ENCODE measurements around the gene CTDSPL. TPM values are rescaled to one million over a fixed set of nuclear protein-coding genes. Genes with fewer than 3 reads are reported as not detected.

CTDSPL gene
- total and polyA plus RNA-seq, 2 of the 13 experiments (the other 11 are each of a cell fraction or from before 2014, with no cell fraction given): 26.1 to 142 TPM

GRCh38 chr3:37995652-37996641, 134.3 kb downstream of the CTDSPL start (continued):
- TF ChIP-seq, protein P1, sequence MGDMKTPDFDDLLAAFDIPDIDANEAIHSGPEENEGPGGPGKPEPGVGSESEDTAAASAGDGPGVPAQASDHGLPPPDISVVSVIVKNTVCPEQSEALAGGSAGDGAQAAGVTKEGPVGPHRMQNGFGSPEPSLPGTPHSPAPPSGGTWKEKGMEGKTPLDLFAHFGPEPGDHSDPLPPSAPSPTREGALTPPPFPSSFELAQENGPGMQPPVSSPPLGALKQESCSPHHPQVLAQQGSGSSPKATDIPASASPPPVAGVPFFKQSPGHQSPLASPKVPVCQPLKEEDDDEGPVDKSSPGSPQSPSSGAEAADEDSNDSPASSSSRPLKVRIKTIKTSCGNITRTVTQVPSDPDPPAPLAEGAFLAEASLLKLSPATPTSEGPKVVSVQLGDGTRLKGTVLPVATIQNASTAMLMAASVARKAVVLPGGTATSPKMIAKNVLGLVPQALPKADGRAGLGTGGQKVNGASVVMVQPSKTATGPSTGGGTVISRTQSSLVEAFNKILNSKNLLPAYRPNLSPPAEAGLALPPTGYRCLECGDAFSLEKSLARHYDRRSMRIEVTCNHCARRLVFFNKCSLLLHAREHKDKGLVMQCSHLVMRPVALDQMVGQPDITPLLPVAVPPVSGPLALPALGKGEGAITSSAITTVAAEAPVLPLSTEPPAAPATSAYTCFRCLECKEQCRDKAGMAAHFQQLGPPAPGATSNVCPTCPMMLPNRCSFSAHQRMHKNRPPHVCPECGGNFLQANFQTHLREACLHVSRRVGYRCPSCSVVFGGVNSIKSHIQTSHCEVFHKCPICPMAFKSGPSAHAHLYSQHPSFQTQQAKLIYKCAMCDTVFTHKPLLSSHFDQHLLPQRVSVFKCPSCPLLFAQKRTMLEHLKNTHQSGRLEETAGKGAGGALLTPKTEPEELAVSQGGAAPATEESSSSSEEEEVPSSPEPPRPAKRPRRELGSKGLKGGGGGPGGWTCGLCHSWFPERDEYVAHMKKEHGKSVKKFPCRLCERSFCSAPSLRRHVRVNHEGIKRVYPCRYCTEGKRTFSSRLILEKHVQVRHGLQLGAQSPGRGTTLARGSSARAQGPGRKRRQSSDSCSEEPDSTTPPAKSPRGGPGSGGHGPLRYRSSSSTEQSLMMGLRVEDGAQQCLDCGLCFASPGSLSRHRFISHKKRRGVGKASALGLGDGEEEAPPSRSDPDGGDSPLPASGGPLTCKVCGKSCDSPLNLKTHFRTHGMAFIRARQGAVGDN (CRISPR knock-in tag; IDR thresholded peaks at IDR 0.05): peak; percentile 71
- peak; percentile 73 for TF ChIP-seq ZFX (CRISPR knock-in tag; IDR thresholded peaks at IDR 0.05; ENCODE audit: low read depth)
- peak; percentile 73; the same call in 1 of the 2 replicates for TF ChIP-seq TCF7 (IDR thresholded peaks at IDR 0.05; ENCODE audit: low read depth)
- TF ChIP-seq, protein P2, sequence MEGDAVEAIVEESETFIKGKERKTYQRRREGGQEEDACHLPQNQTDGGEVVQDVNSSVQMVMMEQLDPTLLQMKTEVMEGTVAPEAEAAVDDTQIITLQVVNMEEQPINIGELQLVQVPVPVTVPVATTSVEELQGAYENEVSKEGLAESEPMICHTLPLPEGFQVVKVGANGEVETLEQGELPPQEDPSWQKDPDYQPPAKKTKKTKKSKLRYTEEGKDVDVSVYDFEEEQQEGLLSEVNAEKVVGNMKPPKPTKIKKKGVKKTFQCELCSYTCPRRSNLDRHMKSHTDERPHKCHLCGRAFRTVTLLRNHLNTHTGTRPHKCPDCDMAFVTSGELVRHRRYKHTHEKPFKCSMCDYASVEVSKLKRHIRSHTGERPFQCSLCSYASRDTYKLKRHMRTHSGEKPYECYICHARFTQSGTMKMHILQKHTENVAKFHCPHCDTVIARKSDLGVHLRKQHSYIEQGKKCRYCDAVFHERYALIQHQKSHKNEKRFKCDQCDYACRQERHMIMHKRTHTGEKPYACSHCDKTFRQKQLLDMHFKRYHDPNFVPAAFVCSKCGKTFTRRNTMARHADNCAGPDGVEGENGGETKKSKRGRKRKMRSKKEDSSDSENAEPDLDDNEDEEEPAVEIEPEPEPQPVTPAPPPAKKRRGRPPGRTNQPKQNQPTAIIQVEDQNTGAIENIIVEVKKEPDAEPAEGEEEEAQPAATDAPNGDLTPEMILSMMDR (CRISPR knock-in tag; IDR thresholded peaks at IDR 0.05): peak; percentile 38; the same call in 1 of the 2 replicates
- TF ChIP-seq SP5 (CRISPR knock-in tag; IDR thresholded peaks at IDR 0.05; ENCODE audit: borderline replicate concordance, low read depth): peak; percentile 23; the same call in 1 of the 2 replicates
- TF ChIP-seq, protein P3, sequence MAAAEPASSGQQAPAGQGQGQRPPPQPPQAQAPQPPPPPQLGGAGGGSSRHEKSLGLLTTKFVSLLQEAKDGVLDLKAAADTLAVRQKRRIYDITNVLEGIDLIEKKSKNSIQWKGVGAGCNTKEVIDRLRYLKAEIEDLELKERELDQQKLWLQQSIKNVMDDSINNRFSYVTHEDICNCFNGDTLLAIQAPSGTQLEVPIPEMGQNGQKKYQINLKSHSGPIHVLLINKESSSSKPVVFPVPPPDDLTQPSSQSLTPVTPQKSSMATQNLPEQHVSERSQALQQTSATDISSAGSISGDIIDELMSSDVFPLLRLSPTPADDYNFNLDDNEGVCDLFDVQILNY (CRISPR knock-in tag; conservative IDR thresholded peaks at IDR 0.05): no peak
- TF ChIP-seq NR2F2 (IDR thresholded peaks at IDR 0.05; ENCODE audit: borderline replicate concordance, low read depth): peak; percentile 62
- no peak for TF ChIP-seq ZNF180 (CRISPR knock-in tag; IDR thresholded peaks at IDR 0.05; ENCODE audit: borderline replicate concordance, low read depth)
- TF ChIP-seq SOX5 (CRISPR knock-in tag; IDR thresholded peaks at IDR 0.05; ENCODE audit: borderline replicate concordance): peak; percentile 61
- peak; percentile 29; the same call in 1 of the 2 replicates for TF ChIP-seq ELF3 (CRISPR knock-in tag; IDR thresholded peaks at IDR 0.05)
- TF ChIP-seq HDAC2 (CRISPR knock-in tag; IDR thresholded peaks at IDR 0.05): peak; percentile 39; the same call in 1 of the 2 replicates
- peak; percentile 30; the same call in 1 of the 2 replicates for TF ChIP-seq ETV5 (CRISPR knock-in tag; IDR thresholded peaks at IDR 0.05; ENCODE audit: borderline replicate concordance)
- TF ChIP-seq, protein P4, sequence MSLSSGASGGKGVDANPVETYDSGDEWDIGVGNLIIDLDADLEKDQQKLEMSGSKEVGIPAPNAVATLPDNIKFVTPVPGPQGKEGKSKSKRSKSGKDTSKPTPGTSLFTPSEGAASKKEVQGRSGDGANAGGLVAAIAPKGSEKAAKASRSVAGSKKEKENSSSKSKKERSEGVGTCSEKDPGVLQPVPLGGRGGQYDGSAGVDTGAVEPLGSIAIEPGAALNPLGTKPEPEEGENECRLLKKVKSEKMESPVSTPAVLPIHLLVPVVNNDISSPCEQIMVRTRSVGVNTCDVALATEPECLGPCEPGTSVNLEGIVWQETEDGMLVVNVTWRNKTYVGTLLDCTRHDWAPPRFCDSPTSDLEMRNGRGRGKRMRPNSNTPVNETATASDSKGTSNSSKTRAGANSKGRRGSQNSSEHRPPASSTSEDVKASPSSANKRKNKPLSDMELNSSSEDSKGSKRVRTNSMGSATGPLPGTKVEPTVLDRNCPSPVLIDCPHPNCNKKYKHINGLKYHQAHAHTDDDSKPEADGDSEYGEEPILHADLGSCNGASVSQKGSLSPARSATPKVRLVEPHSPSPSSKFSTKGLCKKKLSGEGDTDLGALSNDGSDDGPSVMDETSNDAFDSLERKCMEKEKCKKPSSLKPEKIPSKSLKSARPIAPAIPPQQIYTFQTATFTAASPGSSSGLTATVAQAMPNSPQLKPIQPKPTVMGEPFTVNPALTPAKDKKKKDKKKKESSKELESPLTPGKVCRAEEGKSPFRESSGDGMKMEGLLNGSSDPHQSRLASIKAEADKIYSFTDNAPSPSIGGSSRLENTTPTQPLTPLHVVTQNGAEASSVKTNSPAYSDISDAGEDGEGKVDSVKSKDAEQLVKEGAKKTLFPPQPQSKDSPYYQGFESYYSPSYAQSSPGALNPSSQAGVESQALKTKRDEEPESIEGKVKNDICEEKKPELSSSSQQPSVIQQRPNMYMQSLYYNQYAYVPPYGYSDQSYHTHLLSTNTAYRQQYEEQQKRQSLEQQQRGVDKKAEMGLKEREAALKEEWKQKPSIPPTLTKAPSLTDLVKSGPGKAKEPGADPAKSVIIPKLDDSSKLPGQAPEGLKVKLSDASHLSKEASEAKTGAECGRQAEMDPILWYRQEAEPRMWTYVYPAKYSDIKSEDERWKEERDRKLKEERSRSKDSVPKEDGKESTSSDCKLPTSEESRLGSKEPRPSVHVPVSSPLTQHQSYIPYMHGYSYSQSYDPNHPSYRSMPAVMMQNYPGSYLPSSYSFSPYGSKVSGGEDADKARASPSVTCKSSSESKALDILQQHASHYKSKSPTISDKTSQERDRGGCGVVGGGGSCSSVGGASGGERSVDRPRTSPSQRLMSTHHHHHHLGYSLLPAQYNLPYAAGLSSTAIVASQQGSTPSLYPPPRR (CRISPR knock-in tag; IDR thresholded peaks at IDR 0.05; ENCODE audit: borderline replicate concordance): 0 out of 2 replicates have a peak, but pooled peaks have one; percentile 20
- no peak for TF ChIP-seq ZNF605 (CRISPR knock-in tag; IDR thresholded peaks at IDR 0.05)
- TF ChIP-seq NAIF1 (CRISPR knock-in tag; IDR thresholded peaks at IDR 0.05; ENCODE audit: borderline replicate concordance): no peak
- 0 out of 2 replicates have a peak, but pooled peaks have one; percentile 36 for TF ChIP-seq KDM2A (CRISPR knock-in tag; IDR thresholded peaks at IDR 0.05; ENCODE audit: borderline replicate concordance, low read depth)

Data from HepG2 (cell line).